ENCODE measurements around the gene KCNJ14. TPM values are rescaled to one million over a fixed set of nuclear protein-coding genes. Genes with fewer than 3 reads are reported as not detected.

The KCNJ14 gene
- total and polyA plus RNA-seq, 2 of the 4 experiments (the other 2 are of a cell fraction): 0.18 to 0.39 TPM

DNA sequence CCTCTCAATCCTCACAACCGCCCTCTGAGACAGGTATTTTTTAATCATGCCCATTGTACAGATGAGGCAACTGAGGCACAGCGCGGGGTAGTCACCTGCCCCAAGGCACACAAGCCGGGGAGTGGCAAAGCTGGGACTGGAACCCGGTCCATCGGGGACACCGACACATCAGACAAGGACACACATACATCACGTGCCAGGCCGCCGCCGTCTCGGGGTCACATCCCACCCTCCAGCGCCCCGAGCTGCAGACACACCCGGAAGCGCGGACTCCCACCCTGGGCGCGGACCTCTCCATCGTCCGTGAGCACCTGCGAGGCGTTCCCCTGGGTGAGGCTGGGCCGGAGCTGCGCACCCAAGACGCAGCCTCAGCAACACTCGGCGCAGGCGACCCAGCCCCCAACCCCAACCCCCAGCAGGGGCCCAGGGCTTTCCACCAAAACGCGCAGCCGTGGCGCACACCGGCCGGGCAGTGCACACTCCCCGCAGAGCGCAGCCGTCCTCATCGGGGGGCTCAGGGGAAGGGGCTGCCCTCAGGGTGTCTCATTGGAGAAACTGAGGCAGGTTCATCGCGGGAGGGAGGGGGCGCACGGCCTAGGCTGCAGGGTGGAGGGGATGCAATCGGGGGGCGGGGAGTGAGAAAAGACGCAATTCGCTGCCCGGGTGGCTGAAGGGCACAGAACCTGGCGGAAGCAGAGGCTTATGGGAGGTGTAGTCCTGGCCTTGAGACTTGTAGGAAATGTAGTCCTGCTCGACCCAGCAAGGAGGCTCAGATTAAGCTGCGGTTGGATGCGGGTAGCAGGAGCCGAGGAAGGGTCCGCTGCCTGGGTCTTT is 58.1 kb downstream of the KCNJ14 start (continued):
- no peak for TF ChIP-seq SMC3 (IDR thresholded peaks at IDR 0.05; ENCODE audit: low read depth, low read length)

DNA sequence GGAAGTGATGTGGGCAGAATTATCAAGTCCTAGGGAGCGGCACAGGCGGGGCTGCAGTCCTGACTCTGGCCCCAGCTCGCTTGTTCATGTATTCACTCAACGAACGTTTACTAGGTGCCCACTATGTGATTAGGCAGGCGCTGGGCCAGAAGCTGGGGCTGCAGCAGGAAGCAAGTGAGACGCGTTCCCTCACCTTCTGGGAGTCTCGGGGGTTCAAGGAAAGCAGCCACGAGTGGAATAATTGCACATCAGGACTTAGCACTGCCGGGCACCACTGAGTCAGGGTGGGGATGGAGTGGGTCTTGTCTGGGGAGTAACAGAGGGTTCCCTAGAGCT is 58.7 kb downstream of the KCNJ14 start:
- Histone ChIP-seq H3K9ac (ENCODE audit: low read depth, low read length) (no peak overlapping the region), H2AK9ac (replicated peaks; ENCODE audit: low read depth, low read length, poor library complexity) (peak overlapping the region; percentile 69), H3K4ac (ENCODE audit: low read depth, low read length) (no peak overlapping the region), H2AFZ (replicated peaks; ENCODE audit: low read length, poor library complexity) (peak overlapping the region; percentile 96), H3K9me3 (ENCODE audit: control insufficient read depth, insufficient read depth, low read length) (no peaks in the 10 kb centered on the region), H3K4me1 (ENCODE audit: control insufficient read depth, insufficient read depth, low read length) (no peaks in the 10 kb centered on the region), H4K8ac (ENCODE audit: low read depth in 2 of 2, low read length in 2 of 2) (peak overlapping the region in 1 of 2 experiments; percentile 26; a peak in 1 of 4 replicates), H3K56ac (ENCODE audit: extremely low read depth, insufficient read depth, low read length) (no peak overlapping the region), H3K27ac (ENCODE audit: insufficient read depth, low read length) (no peak overlapping the region), H3K14ac (replicated peaks; ENCODE audit: low read depth, low read length) (no peak overlapping the region), H3K23ac (ENCODE audit: low read depth, low read length) (no peak overlapping the region), H4K20me1 (ENCODE audit: insufficient read depth, low read length) (no peaks in the 10 kb centered on the region), H3K27me3 (ENCODE audit: control insufficient read depth, insufficient read depth, low read length) (peaks cover 15% of the 10 kb centered on the region), H2BK20ac (ENCODE audit: low read depth, low read length) (no peak overlapping the region), H3K4me3 (ENCODE audit: insufficient read depth, low read depth, low read length) (no peak overlapping the region), H3K18ac (ENCODE audit: low read depth, low read length) (no peak overlapping the region), H2BK15ac (ENCODE audit: low read depth, low read length) (no peak overlapping the region), H3K4me2 (ENCODE audit: low read depth, low read length) (no peak overlapping the region; the same call in 1 of the 2 replicates), H2AK5ac (ENCODE audit: low read depth, low read length) (no peak overlapping the region), H2BK120ac (ENCODE audit: low read depth, low read length) (no peak overlapping the region), H4K91ac (ENCODE audit: insufficient read depth, low read depth, low read length) (no peak overlapping the region), H4K5ac (ENCODE audit: low read depth, low read length) (no peak overlapping the region), H2BK5ac (ENCODE audit: low read depth, low read length, poor library complexity, severe bottlenecking) (no peak overlapping the region), H3K9me1 (ENCODE audit: insufficient read depth, low read length) (no peaks in the 10 kb centered on the region), H3K79me1 (ENCODE audit: low read depth in 1 of 2, low read length in 2 of 2) (no peaks in the 10 kb centered on the region), H3K36me3 (ENCODE audit: control insufficient read depth, insufficient read depth, low read length) (no peaks in the 10 kb centered on the region)
- WGBS, 2 experiments (ENCODE audit: extremely low coverage in 2 of 2, insufficient read length in 1 of 2): 53% methylated on average over 7 of the region's 11 CpGs; no CpG with 5 or more reads in 1 of the 2 experiments
- BruUV-seq (replicated peaks): no TSS peak
- ATAC-seq (ENCODE audit: low read depth) (no peak), DNase-seq (no peak)
- TF ChIP-seq RAD21 (IDR thresholded peaks at IDR 0.05; ENCODE audit: low read length): no peak
- POLR2A ChIA-PET (ENCODE audit: unreplicated experiment): interaction anchor here (0.8 kb wide), 1 partner anchor 154 kb away, joined by 3 read pairs; no protein-coding TSS in a partner anchor
- in situ Hi-C loops (cut with MboI; ENCODE audit: low sequenced_read_pairs) (no loop called here), dilution Hi-C loops (cut with HindIII; ENCODE audit: low sequenced_read_pairs, unreplicated experiment) (no loop called here), intact Hi-C loops (cut with micrococcal nuclease) (loop anchor here (5.0 kb wide), 1 partner anchor 38 kb away; the partner anchor contains the start of gene SULT2B1)
- CTCF ChIA-PET: interaction anchor here (0.5 kb wide), 1 partner anchor 158 kb away, joined by 3 read pairs; no protein-coding TSS in a partner anchor

Data from IMR-90 (cell line).